Motor neuron (in vitro differentiated cells): ENCODE measurements around the gene ZBTB16. TPM values are rescaled to one million over a fixed set of nuclear protein-coding genes. Genes with fewer than 3 reads are reported as not detected.

Experiments
- ATAC-seq, 8 experiments: fragments of 200-7000 bp; cut with Tn5 transposase; replicated peaks in 6 of 8; 2 replicates each; pipeline ENCODE4 v1.8.0; 2021; ENCODE audit warnings: mild to moderate bottlenecking in 8 of 8, moderate library complexity in 8 of 8
- H3K27ac ChIP-seq, 2 donors: fragments of 250-450 bp; sonication (Bioruptor Pico); 2 replicates each; pipeline ENCODE4 v1.9.0; 2021; ENCODE audit warnings: antibody characterized with exemption in 2 of 2, mild to moderate bottlenecking in 2 of 2, moderate library complexity in 1 of 2
- H3K4me1 ChIP-seq, 2 donors: fragments of 250-450 bp; sonication (Bioruptor Pico); replicated peaks in 1 of 2; 2 replicates each; pipeline ENCODE4 v1.6.1; 2021; ENCODE audit warnings: antibody characterized with exemption in 2 of 2, mild to moderate bottlenecking in 2 of 2, moderate library complexity in 1 of 2
- H3K4me3 ChIP-seq, 5 donors: fragments of 250-450 bp; sonication (Bioruptor Pico); 2 replicates each; pipeline ENCODE4 v1.9.0; 2021; ENCODE audit warnings: antibody characterized with exemption in 5 of 5, mild to moderate bottlenecking in 5 of 5, moderate library complexity in 4 of 5
- WGBS, 10 experiments: fragments of 450-650 bp; shearing (Covaris generic); methylation state at CpG; one replicate each; pipeline ENCODE4 v1.0.0; 2022; 5-methylcytosine and 5-hydroxymethylcytosine counted together
- in situ Hi-C, 9 experiments: fragments of 400-800 bp; cut with MboI; loops; one replicate each; pipeline ENCODE4 v1.15.0; 2021; ENCODE audit warnings: low sequenced_read_pairs in 9 of 9, low pct_unique_long_range_greater_than_20kb in 2 of 9; ENCODE audit not compliant: unreplicated experiment in 9 of 9
- total RNA-seq, 8 experiments: library from RNA; unstranded; fragments of 300-600 nt; gene quantifications; 2 replicates each; pipeline versions ENCODE4 v1.2.3 to v1.2.4, GENCODE V29; 2022

The ZBTB16 gene
- total RNA-seq, 8 experiments from 2014 or later = 0.07 to 26.6 (median 7.3) TPM; not detected in 1

DNA sequence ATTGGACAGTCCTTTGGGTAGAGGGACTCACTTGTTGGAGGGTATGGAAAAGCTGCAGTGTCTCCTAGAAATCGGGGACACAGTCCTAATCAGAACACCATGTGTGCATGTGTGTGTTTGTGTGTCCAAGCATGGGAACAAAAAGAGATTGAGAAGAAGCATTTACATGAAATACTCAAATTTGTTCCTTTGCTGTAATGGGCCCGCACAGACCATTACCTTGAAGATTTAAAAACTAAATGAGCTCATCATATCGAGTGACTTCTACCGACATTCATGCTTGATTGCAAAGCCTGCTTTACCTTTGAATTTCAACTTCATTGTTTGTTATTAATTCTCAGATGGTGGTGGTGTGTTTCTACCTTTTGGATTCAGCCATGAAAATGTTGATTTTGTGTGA, 106.9 kb downstream of the ZBTB16 start:
- peaks cover 75 to 86% of the 10 kb centered on the region in 2 donors for H3K4me1 ChIP-seq
- no peak overlapping the region for H3K27ac ChIP-seq
- no peak overlapping the region for H3K4me3 ChIP-seq
- no peak for ATAC-seq
- in situ Hi-C loops = loop anchor here in 1 of 9 experiments (25.0 kb wide), 1 partner anchor 104 kb away; the partner anchor contains the start of gene ZBTB16
- WGBS, 10 experiments = 20 to 100% (median 72%) methylated on average over 1 to 4 of the region's 4 CpGs; no CpG with 5 or more reads in 2 of the 10 experiments

DNA sequence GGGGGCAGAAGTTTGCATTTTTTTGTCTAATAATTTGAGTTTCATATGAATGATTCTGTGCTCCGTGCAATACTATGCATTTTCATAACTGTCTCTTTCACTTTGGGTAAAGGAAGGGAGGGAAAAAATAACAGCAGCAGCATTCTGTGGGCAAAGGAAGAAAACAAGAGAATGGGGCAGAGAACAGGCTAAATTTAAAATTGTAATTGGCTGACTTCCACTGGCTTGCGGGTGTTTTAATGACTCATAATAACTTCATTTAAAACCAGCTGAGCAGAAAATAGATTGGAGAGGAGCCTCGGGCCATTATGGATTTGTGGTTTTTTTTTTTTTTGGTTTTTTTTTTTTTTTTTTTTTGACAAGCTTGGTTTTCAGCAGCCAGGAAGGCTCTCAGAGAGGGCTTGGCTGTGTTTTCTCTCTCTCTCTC, 107.4 kb downstream of the ZBTB16 start:
- Histone ChIP-seq H3K4me3 (no peak overlapping the region), H3K4me1 (peaks cover 81 to 91% of the 10 kb centered on the region in 2 donors), H3K27ac (no peak overlapping the region)
- WGBS, 10 experiments = 0 to 10% (median 0%) methylated on average over 2 to 3 of the region's 3 CpGs; no CpG with 5 or more reads in 2 of the 10 experiments
- ATAC-seq = peak; percentile 2 to 57 (median 30)
- in situ Hi-C loops = loop anchor here in 1 of 9 experiments (25.0 kb wide), 1 partner anchor 105 kb away; the partner anchor contains the start of gene ZBTB16

DNA sequence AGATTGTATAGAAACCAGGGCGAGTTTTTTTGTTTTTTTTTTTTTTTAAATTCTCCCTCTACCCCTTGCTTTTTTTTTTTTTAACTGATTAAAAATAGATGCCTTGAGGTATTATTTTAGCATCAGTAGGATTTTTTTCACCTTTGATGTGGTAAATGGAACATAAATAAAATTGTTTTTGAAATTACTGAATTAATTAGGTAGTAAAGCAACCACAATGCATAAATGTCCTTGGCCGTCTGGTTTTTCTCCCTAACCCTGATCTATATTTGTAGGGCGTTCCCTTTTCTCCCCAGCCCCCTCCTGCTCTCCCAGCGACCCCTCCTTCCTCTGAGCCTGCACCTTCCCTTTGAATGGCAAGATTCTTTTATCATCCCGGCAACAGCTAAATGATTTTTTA, 107.8 kb downstream of the ZBTB16 start:
- H3K4me1 ChIP-seq = peaks cover 85 to 93% of the 10 kb centered on the region in 2 donors
- in situ Hi-C loops = loop anchor here in 1 of 9 experiments (25.0 kb wide), 1 partner anchor 105 kb away; the partner anchor contains the start of gene ZBTB16
- H3K4me3 ChIP-seq = no peak overlapping the region
- 0 to 51% (median 12%) methylated on average over 1 to 4 of the region's 5 CpGs; no CpG with 5 or more reads in 1 of the 10 experiments for WGBS, 10 experiments
- peak in 3 of 8 experiments; percentile 2 to 15 (median 2) for ATAC-seq
- H3K27ac ChIP-seq = peak overlapping the region; percentile 1 to 41

DNA sequence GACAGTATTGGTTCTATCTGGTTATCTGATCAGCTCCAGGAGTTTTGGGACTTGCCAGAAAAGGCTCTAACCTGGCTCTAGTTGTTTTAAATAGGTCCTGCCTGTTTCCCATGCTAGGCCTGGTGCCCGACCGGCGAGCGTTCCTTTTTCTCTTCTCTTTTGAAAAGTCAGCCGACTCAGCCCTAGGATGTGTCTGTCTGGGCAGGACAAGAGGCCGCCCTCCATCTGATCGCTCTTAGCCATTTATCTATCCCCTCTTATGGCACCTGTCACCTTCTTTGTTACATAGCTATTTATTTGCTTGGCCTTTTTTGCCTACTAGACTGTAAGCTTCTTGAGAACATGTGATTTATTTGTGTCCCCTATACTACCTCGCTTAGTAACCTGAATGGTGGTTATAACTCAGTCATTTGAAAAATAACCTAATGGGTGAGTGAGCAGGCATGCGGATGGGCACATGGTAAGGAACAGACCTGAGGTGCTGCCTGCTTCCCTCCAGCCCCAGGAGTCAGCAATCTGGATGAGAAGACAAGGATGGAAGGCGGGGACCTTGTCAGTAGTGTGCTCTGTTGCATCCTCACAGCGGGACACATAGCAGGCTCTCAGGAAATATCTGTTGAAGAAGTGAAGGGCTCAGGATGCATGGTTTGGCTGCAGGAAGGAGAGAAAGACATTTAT, 108.4 kb downstream of the ZBTB16 start:
- Histone ChIP-seq H3K4me1 (peaks cover 91 to 93% of the 10 kb centered on the region in 2 donors), H3K4me3 (no peak overlapping the region), H3K27ac (peak overlapping the region; percentile 1 to 41)
- 11 to 88% (median 55%) methylated on average over 1 to 11 of the region's 11 CpGs; no CpG with 5 or more reads in 2 of the 10 experiments for whole genome bisulfite sequencing, 10 experiments
- in situ Hi-C loops = loop anchor here in 1 of 9 experiments (25.0 kb wide), 1 partner anchor 106 kb away; the partner anchor contains the start of gene ZBTB16
- peak in 5 of 8 experiments; percentile 18 to 63 (median 57) for ATAC-seq

DNA sequence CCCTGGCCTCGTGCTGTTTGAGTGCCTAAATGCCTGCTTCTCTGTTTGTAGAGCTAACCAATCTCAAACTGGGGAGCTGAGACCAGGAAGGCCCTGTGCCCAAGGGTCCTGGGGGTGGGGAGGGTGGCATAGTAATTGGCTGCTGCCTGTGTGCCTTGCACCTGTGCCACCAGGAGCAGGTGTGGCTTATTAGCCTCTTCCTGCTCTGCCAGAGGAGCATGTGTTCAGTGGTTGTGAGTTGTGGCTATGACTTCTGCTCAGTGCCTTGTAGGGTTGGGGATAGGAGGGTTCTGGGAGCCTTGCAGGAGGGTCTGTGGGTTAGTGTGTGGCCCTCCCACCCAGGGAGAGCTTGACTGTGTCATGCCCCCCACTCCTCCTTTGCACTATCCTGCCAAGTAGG, 109.2 kb downstream of the ZBTB16 start:
- in situ Hi-C loops = loop anchor here in 1 of 9 experiments (25.0 kb wide), 1 partner anchor 106 kb away; the partner anchor contains the start of gene ZBTB16
- Histone ChIP-seq H3K27ac (no peak overlapping the region), H3K4me1 (peaks cover 93% of the 10 kb centered on the region in 2 donors), H3K4me3 (no peak overlapping the region)
- whole genome bisulfite sequencing, 10 experiments = 43 to 86% (median 82%) methylated on average over 1 of the region's 1 CpG; no CpG with 5 or more reads in 6 of the 10 experiments
- ATAC-seq = no peak

DNA sequence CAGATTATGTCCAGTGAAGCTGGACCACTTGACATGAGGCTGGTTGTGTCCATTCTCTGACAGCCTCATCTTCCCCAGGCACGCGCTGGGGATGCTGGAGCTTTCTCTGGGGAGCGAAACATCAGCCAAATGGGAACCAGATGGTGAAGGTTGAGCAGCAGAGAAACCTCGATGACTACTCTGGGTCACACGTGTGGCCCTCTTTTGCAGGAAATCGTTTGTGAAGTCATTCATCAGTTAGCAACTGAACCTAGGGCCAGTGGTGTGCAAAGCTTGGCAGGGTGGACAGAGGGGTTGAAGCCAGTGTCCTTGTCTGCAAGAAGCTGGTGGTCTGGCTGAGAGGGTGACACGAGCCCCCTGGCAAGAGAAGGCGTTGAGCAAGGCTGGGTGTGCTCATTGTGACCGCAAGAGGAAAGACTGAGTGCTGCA, 109.8 kb downstream of the ZBTB16 start:
- H3K4me3 ChIP-seq = no peak overlapping the region
- in situ Hi-C loops = loop anchor here in 1 of 9 experiments (25.0 kb wide), 1 partner anchor 107 kb away; the partner anchor contains the start of gene ZBTB16
- H3K27ac ChIP-seq = no peak overlapping the region
- WGBS, 10 experiments = 10 to 96% (median 20%) methylated on average over 2 to 3 of the region's 9 CpGs; no CpG with 5 or more reads in 7 of the 10 experiments
- peaks cover 92 to 93% of the 10 kb centered on the region in 2 donors for H3K4me1 ChIP-seq
- ATAC-seq = no peak

DNA sequence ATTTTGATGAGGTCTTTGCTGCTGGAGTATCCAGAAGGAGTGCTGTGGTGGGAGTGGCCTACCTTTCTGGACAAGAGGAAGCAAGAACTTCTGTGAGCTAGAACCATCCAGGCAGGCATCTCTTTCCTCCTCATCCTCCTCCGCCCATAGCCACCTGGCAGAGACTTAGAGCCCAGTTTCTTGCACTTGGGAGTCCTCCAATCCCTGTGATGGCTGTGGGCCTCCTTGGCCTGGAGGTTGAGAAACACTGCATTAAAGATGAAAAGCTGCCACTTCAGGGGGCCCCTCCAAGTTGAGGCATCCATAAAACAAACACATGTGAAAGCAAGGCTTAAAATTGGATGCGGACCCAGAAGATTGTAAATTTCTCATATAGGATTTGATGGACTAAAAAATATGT, 110.3 kb downstream of the ZBTB16 start:
- WGBS, 10 experiments = 0 to 100% (median 65%) methylated on average over 1 to 2 of the region's 2 CpGs; no CpG with 5 or more reads in 6 of the 10 experiments
- in situ Hi-C loops = loop anchor here in 1 of 9 experiments (25.0 kb wide), 1 partner anchor 108 kb away; the partner anchor contains the start of gene ZBTB16
- H3K4me1 ChIP-seq = peaks cover 88% of the 10 kb centered on the region in 2 donors
- no peak for ATAC-seq
- no peak overlapping the region for H3K4me3 ChIP-seq
- no peak overlapping the region for H3K27ac ChIP-seq

DNA sequence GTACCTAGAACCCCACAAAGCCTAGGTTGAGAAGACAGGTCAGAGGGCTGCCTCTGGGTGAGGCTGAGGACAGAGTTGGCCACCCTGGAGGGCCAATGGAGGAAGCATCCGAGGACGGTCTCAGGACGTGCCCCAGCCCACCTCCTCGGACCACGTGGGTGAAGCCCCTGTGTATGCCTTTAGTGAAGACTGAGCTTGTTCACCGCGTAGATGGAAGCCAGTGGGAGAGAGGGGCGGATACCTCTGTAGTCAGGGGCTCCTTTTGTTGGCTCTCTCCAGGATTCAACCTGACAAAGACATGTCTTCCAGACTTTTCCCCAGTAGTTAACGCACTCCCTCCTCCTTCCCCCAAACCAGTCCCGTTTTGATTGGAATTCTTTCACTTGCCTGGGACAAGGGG, 110.7 kb downstream of the ZBTB16 start:
- Histone ChIP-seq H3K4me3 (no peak overlapping the region), H3K27ac (no peak overlapping the region), H3K4me1 (peaks cover 84% of the 10 kb centered on the region in 2 donors)
- in situ Hi-C loops = loop anchor here in 1 of 9 experiments (25.0 kb wide), 1 partner anchor 108 kb away; the partner anchor contains the start of gene ZBTB16
- ATAC-seq = no peak
- WGBS, 10 experiments = 26 to 90% (median 56%) methylated on average over 2 to 5 of the region's 10 CpGs; no CpG with 5 or more reads in 3 of the 10 experiments

DNA sequence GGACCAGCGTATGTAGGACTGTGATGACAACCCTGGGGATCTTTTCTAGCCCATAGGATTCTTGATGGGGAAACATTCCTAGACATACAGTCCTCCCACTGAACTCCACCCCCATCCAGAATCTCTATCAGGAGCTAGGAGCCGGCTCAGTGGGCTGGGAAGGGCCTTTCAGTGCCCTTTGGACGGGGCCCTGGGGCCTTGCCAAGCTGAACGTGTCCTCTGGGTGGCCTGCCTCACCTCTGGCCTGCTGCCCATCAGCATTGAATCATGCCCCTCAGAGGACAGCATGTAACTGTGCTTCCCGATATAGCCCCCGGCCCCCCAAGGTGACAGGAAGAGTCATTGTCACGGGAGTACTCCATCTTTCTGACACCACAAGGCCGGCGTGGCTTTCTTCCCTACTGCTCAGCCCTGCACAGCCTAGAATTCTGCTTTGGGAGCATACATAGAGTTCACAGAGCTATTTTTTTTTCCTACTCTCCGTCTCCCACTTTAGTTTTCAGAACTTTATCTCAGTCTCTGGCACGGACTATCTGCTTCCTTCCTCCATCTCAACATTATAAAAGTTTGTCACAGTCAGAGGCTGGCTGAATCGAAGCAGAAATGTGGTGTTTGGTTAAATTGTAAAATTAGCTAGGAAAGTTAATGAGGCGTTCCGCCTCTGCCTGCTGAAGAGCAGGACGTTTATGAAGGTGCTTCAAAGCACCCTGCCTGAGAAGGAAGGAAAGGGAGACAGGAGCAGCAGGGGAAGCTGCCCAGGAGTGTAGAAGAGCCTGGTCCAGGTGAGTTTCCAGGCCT, 111.9 kb downstream of the ZBTB16 start:
- Histone ChIP-seq H3K27ac (peak overlapping the region; percentile 28 to 60), H3K4me1 (peaks cover 76% of the 10 kb centered on the region in 2 donors), H3K4me3 (no peak overlapping the region)
- 6 to 80% (median 38%) methylated on average over 1 to 12 of the region's 15 CpGs; no CpG with 5 or more reads in 2 of the 10 experiments for WGBS, 10 experiments
- peak in 5 of 8 experiments; percentile 70 to 85 (median 77) for ATAC-seq
- in situ Hi-C loops = loop anchor here in 1 of 9 experiments (25.0 kb wide), 1 partner anchor 109 kb away; the partner anchor contains the start of gene ZBTB16

DNA sequence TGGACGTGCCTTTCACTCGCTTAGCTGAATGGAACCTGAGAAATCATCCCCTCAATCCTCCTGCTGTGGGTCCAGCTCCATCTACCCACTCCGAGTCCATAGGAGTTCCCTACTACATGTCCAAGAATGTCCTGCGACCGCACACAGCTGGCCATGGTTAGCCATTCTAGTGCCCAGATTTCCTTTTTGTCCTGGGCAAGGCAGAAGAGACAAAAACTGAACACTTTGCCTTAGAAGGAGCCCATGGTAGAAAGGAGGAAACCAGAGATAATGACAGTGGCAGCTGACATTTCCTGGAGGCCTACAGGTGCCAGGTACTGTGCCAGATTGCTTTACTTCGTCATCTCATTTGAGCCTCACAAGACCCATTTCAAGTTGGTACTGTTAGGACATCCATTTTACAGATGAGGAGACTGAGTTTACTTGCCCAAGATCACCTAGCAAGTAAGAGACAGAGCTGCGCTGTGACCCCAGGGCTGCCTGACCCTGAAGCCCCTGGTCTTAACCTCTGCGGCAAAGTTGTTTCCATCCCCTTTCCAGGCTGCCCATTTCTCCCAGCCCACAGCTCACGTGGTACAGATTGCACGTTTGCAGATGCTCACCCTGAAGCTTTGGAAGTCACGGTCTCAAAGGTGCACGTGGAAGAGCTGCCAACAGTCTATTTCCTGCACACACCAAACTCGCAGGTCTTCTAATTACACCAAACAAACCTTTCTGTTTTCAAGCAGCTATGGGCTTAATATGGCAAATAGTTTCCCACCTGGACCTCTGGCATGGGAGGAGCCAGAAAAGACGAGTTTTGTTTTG, 112.7 kb downstream of the ZBTB16 start:
- in situ Hi-C loops = loop anchor here in 1 of 9 experiments (25.0 kb wide), 1 partner anchor 110 kb away; the partner anchor contains the start of gene ZBTB16
- Histone ChIP-seq H3K27ac (peak overlapping the region; percentile 28 to 60), H3K4me3 (no peak overlapping the region), H3K4me1 (peaks cover 68 to 70% of the 10 kb centered on the region in 2 donors)
- WGBS, 10 experiments = 0 to 100% (median 65%) methylated on average over 1 to 7 of the region's 14 CpGs; no CpG with 5 or more reads in 1 of the 10 experiments
- ATAC-seq = no peak

DNA sequence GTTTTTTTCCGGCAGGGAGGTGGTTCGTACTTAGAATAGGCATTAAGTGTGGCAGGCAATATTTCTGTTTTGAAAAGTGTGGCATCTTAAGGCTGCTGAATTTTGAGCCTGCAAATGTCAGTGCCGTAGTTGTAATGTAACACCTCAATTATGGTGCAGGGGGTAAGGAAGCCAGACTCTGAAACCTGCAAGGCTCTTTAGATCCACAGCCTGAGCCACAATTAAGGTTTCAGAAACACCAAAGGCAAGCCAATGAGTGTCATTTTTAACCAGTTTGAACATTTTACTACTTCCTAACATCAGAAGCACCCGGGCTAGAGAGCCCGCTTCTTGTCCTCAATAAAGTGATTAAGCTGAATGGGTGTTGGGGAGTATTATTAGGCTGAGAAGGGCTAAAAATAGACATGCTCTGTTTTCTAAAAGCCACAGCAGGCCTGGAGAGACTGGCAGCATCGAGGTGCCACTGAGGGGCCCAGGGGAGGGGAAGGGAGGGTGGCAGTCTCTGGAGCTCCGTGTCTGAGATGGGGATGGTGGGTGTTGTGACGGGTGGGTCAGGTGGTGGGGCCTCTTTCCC, 113.4 kb downstream of the ZBTB16 start:
- ATAC-seq = peak in 5 of 8 experiments; percentile 10 to 53 (median 29)
- 60 to 93% (median 82%) methylated on average over 2 to 4 of the region's 8 CpGs; no CpG with 5 or more reads in 3 of the 10 experiments for WGBS, 10 experiments
- in situ Hi-C loops = loop anchor here in 1 of 9 experiments (25.0 kb wide), 1 partner anchor 111 kb away; the partner anchor contains the start of gene ZBTB16
- Histone ChIP-seq H3K4me1 (peaks cover 63 to 64% of the 10 kb centered on the region in 2 donors), H3K27ac (peak overlapping the region in 1 of 2 donors; percentile 26), H3K4me3 (no peak overlapping the region)
